SK-N-MC (cell line): Measurements from ENCODE around the gene SPATA24.

Experiments used
- EZH2 ChIP-seq: fragments of 200-600 bp; sonication (generic); IDR thresholded peaks from one replicate; pipeline ENCODE4 v1.6.1; 2017; ENCODE audit warnings: antibody characterized with exemption
- POLR2AphosphoS5 ChIP-seq: IDR thresholded peaks from 2 replicates; pipeline ENCODE4 v1.6.1; 2012; ENCODE audit warnings: mild to moderate bottlenecking, low read depth, low read length, borderline replicate concordance

DNA sequence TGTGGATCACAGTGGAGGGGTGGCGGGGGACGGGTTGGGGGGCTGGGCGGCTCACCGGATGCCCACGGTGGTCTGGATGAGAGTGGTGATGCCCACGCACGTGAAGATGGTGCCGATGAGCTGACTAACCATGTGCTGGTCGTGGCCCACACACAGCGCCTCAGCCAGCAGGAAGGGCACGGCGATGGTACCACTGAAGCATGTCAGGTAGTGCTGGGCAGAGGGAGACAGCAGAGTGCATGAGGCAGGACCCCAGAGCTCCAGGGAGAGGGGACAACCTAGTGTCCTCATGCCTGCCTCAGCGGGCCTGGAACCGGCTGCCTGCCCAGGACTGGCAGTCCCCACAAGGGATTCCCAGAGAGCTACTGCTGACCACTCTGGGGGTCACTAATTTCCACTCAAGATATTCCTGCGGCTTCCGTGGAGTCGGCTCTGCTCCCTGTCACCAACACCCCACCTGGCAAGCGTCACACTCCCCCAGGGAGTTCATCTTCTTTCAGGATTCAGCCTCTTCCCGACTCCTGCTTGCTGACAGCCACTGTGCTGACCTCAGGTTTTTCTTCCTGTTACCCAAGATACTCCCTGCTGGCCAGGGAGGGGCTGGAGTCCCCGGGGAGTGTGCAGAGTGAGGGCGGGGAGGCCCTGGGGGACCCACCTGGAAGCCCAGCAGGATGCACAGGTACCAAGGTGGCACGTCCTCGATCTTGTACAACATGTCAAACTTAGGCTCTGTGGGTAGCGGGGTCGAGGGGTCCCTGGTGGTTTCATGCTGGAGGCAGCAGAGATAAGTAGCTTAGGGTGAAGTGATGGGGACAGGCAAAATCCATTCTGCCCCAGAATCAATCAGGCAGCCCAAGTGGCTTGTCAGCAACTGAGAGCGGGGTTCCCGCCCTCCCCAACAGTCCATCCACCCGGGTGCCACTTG, 21.8 kb downstream of the SPATA24 start:
- no peak for TF ChIP-seq POLR2AphosphoS5
- no peak for TF ChIP-seq EZH2
